HUES64 (cell line): ENCODE measurements around the gene RAI1. TPM values are rescaled to one million over a fixed set of nuclear protein-coding genes. Genes with fewer than 3 reads are reported as not detected.
"Not testable (repeated sequence)": the region's sequence is repeated elsewhere in the genome, so short reads cannot be mapped to it uniquely, and the experiment has no call there.

Experiments
- H3K27ac ChIP-seq: 2 replicates; pipeline ENCODE4 v1.7.0; 2013; ENCODE audit warnings: low read depth, low read length, inconsistent platforms
- H3K27me3 ChIP-seq: 2 replicates; pipeline ENCODE4 v1.6.1; 2013; ENCODE audit warnings: mild to moderate bottlenecking, low read length; ENCODE audit not compliant: insufficient read depth
- H3K36me3 ChIP-seq: 2 replicates; pipeline ENCODE4 v1.6.1; 2013; ENCODE audit warnings: mild to moderate bottlenecking, low read length; ENCODE audit not compliant: insufficient read depth
- H3K4me1 ChIP-seq: 2 replicates; pipeline ENCODE4 v1.6.1; 2013; ENCODE audit warnings: mild to moderate bottlenecking, low read length, moderate library complexity; ENCODE audit not compliant: insufficient read depth
- H3K4me3 ChIP-seq: 2 replicates; pipeline ENCODE4 v1.5.1; 2013; ENCODE audit warnings: mild to moderate bottlenecking, low read length, moderate library complexity
- H3K9ac ChIP-seq: 2 replicates; pipeline ENCODE4 v1.6.1; 2013; ENCODE audit warnings: mild to moderate bottlenecking, low read depth, low read length
- H3K9me3 ChIP-seq: 2 replicates; pipeline ENCODE4 v1.6.1; 2013; ENCODE audit warnings: low read depth, low read length; ENCODE audit not compliant: insufficient read depth
- WGBS: fragments of 150-250, 120-280 bp; methylation state at CpG from one replicate; pipeline ENCODE4 v1.1.7; 2013; ENCODE audit warnings: missing lambda C conversion rate; 5-methylcytosine and 5-hydroxymethylcytosine counted together
- polyA plus RNA-seq, 2 experiments: library from polyadenylated mRNA; stranded (reverse); fragments of 50-300 nt; gene quantifications; one replicate each; pipeline ENCODE4 v1.2.3, GENCODE V29; 2013

RAI1 gene, protein sequence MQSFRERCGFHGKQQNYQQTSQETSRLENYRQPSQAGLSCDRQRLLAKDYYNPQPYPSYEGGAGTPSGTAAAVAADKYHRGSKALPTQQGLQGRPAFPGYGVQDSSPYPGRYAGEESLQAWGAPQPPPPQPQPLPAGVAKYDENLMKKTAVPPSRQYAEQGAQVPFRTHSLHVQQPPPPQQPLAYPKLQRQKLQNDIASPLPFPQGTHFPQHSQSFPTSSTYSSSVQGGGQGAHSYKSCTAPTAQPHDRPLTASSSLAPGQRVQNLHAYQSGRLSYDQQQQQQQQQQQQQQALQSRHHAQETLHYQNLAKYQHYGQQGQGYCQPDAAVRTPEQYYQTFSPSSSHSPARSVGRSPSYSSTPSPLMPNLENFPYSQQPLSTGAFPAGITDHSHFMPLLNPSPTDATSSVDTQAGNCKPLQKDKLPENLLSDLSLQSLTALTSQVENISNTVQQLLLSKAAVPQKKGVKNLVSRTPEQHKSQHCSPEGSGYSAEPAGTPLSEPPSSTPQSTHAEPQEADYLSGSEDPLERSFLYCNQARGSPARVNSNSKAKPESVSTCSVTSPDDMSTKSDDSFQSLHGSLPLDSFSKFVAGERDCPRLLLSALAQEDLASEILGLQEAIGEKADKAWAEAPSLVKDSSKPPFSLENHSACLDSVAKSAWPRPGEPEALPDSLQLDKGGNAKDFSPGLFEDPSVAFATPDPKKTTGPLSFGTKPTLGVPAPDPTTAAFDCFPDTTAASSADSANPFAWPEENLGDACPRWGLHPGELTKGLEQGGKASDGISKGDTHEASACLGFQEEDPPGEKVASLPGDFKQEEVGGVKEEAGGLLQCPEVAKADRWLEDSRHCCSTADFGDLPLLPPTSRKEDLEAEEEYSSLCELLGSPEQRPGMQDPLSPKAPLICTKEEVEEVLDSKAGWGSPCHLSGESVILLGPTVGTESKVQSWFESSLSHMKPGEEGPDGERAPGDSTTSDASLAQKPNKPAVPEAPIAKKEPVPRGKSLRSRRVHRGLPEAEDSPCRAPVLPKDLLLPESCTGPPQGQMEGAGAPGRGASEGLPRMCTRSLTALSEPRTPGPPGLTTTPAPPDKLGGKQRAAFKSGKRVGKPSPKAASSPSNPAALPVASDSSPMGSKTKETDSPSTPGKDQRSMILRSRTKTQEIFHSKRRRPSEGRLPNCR (N-terminal part only)
- 4.9 TPM for polyA plus RNA-seq (2013, experiment 1 of 2)
- 8.7 TPM for polyA plus RNA-seq (2013, experiment 2 of 2)

GRCh38 chr17:17681187-17681743, at the start of gene RAI1:
Gene RAI1, plus strand, starts transcription at chr17:17681458. Its CDS starts 111,491 bp downstream, at chr17:17792949.
- H3K4me3 ChIP-seq, result peak within 1 kb of the TSS; percentile 62
- peaks cover 13% of the 10 kb centered on the region; the same call in 1 of the 2 replicates for H3K4me1 ChIP-seq
- H3K27me3 ChIP-seq, result peaks cover 96% of the 10 kb centered on the region
- no peaks in the 10 kb centered on the region for H3K36me3 ChIP-seq
- H3K27ac ChIP-seq, result no peak within 1 kb of the TSS
- H3K9ac ChIP-seq, result peak within 1 kb of the TSS; percentile 63
- H3K9me3 ChIP-seq, result no peaks in the 10 kb centered on the region
- WGBS, result under 1% methylated on average over 84 of the region's 84 CpGs

DNA sequence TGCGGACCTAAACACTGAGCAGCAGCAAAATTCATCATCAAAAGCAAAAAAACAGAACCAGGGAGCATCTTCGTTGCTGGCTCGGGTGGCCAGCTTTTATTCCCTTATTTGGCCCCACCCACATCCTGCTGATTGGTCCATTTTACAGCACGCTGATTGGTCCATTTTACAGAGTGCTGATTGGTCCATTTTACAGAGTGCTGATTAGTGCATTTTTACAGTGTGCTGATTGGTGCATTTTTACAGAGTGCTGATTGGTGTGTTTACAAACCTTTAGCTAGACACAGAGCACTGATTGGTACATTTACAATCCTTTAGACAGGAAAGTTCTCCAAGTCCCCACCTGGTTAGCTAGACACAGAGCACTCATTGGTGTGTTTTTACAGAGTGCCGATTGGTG, 48.6 kb upstream of the RAI1 start:
- WGBS, result 95% methylated on average over 5 of the region's 5 CpGs
- H3K27me3 ChIP-seq, H3K27ac ChIP-seq, H3K9ac ChIP-seq, H3K4me1 ChIP-seq, H3K36me3 ChIP-seq, H3K9me3 ChIP-seq, H3K4me3 ChIP-seq: not testable (repeated sequence)

DNA sequence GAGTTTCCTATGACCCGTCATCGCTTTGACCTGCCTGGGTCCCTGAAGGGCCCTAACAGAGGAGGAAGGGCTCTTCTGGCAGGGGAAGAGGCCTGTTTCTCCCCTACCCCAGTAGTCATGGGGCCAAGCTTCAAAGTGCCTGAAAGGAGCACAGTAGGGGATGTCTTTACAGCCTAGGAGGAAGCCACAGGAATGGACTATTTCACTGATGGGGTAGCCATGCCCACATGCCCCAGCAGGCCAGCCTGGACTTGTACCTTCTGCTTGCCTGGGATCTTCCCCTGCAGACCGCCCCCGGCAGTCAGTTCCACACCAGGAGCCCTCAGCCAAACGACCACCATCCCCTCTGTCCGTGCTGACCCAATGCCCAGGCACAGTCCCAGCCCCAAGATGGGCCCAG, 47.9 kb upstream of the RAI1 start:
- H3K4me1 ChIP-seq, result peaks cover 2% of the 10 kb centered on the region; the same call in 1 of the 2 replicates
- 83% methylated on average over 6 of the region's 6 CpGs for WGBS
- H3K27me3 ChIP-seq, result no peaks in the 10 kb centered on the region
- H3K27ac ChIP-seq, result no peak overlapping the region
- H3K4me3 ChIP-seq, result no peak overlapping the region
- H3K9me3 ChIP-seq, result no peaks in the 10 kb centered on the region
- no peaks in the 10 kb centered on the region for H3K36me3 ChIP-seq
- no peak overlapping the region for H3K9ac ChIP-seq

- 94% methylated on average over 5 of the region's 5 CpGs for WGBS
- Histone ChIP-seq H3K9ac (no peak overlapping the region), H3K4me3 (no peak overlapping the region), H3K9me3 (no peaks in the 10 kb centered on the region), H3K36me3 (no peaks in the 10 kb centered on the region), H3K4me1 (peaks cover 5% of the 10 kb centered on the region; the same call in 1 of the 2 replicates), H3K27ac (no peak overlapping the region), H3K27me3 (no peaks in the 10 kb centered on the region)
Observed at GRCh38 chr17:17635126-17635525, 46.1 kb upstream of the RAI1 start.

DNA sequence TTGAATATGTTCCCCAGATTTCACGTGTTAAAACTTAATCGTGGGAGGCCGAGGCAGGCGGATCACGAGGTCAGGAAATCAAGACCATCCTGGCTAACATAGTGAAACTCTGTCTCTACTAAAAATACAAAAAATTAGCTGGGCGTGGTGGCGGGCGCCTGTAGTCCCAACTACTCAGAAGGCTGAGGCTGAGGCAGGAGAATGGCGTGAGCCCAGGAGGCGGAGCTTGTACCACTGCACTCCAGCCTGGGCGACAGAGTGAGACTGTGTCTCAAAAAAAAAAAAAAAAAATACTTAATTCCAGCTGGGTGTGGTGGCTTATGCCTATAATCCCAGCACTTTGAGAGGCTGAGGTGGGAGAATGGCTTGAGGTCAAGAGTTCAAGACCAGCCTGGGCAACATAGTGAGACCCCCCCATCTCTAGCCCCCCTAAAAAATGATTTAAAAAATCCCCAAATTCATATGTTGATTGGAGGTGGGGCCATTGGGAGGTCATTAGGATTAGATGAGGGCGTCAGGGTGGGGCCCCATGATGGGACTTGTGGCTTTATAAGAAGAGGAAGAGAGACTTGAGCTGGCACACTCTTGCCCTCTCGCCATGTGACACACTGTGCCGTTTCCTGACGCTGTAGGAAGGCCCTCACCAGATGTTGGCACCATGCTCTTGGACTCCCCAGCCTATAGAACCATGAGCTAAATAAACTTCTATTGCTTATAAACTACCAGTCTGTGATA, 45.6 kb upstream of the RAI1 start:
- not testable (repeated sequence) for H3K9ac ChIP-seq, H3K27ac ChIP-seq, H3K4me3 ChIP-seq, H3K27me3 ChIP-seq, H3K4me1 ChIP-seq, H3K9me3 ChIP-seq, H3K36me3 ChIP-seq
- WGBS, result 95% methylated on average over 14 of the region's 15 CpGs

- H3K27ac ChIP-seq, result no peak overlapping the region
- 96% methylated on average over 5 of the region's 5 CpGs for whole genome bisulfite sequencing
- peaks cover 5% of the 10 kb centered on the region; the same call in 1 of the 2 replicates for H3K4me1 ChIP-seq
- H3K27me3 ChIP-seq, result no peaks in the 10 kb centered on the region
- H3K9ac ChIP-seq, result no peak overlapping the region
- no peak overlapping the region for H3K4me3 ChIP-seq
- no peaks in the 10 kb centered on the region for H3K36me3 ChIP-seq
- H3K9me3 ChIP-seq, result no peaks in the 10 kb centered on the region
Observed at GRCh38 chr17:17636272-17636885, 44.9 kb upstream of the RAI1 start.

DNA sequence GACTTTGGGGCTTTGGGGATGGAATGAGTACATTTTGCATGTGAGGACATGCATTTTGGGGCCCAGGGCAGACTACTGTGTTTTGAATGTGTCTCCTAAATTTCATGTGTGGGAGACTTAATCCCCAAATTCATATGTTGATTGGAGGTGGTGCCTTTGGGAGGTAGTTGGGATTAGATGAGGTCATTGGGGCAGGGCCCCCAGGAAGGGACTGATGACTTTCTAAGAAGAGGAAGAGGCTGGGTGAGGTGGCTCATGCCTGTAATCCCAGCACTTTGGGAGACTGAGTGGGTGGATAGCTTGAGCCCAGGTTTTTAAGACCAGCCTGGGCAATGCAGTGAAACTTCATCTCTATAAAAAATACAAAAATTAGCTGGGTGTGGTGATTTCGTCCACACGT, 42.8 kb upstream of the RAI1 start:
- peaks cover 5% of the 10 kb centered on the region; the same call in 1 of the 2 replicates for H3K4me1 ChIP-seq
- H3K27ac ChIP-seq, result no peak overlapping the region
- no peaks in the 10 kb centered on the region for H3K36me3 ChIP-seq
- no peaks in the 10 kb centered on the region for H3K9me3 ChIP-seq
- no peaks in the 10 kb centered on the region for H3K27me3 ChIP-seq
- no peak overlapping the region for H3K9ac ChIP-seq
- 98% methylated on average over 2 of the region's 2 CpGs for WGBS
- no peak overlapping the region for H3K4me3 ChIP-seq

DNA sequence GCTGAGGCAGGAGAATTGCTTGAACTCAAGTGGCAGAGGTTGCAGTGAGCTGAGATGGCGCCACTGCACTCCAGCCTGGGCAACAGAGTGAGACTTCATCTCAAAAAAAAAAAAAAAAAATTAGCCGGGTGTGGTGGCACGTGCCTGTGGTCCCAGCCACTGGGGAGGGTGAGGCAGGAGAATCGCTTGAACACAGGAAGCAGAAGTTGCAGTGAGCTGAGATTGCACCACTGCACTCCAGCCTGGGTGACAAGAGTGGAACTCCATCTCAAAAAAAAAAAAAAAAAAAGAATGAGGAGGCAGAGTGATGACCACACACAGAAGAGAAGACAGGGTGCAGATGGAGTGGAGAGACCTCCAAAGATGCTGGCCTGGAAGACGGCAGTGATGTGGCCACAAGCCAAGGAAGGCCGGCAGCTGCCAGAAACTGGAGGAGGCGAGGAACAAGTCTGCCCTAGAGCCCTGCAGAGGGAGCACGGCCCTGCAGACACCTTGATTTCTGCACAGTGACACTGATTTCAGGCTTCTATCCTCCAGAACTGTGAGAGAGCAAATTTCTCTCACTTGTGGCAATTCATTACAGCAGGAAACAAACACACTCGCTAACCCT, 41.5 kb upstream of the RAI1 start:
- H3K27ac ChIP-seq, H3K9ac ChIP-seq, H3K4me1 ChIP-seq, H3K9me3 ChIP-seq, H3K36me3 ChIP-seq, H3K4me3 ChIP-seq, H3K27me3 ChIP-seq: not testable (repeated sequence)
- WGBS, result 73% methylated on average over 9 of the region's 9 CpGs

GRCh38 chr17:17641621-17642409, 39.4 kb upstream of the RAI1 start:
- Histone ChIP-seq H3K9ac (no peak overlapping the region), H3K9me3 (peaks cover 6% of the 10 kb centered on the region; the same call in 1 of the 2 replicates), H3K4me3 (no peak overlapping the region), H3K27me3 (no peaks in the 10 kb centered on the region), H3K36me3 (no peaks in the 10 kb centered on the region), H3K27ac (no peak overlapping the region), H3K4me1 (peaks cover 5% of the 10 kb centered on the region; the same call in 1 of the 2 replicates)
- 46% methylated on average over 14 of the region's 14 CpGs for WGBS
